H1 (cell line): ENCODE results near the gene HMCN1. TPM values are rescaled to one million over a fixed set of nuclear protein-coding genes. Genes with fewer than 3 reads are reported as not detected.

Experiments
- CTCF ChIA-PET: fragments of 300-600 bp; sonication (Branson Sonifier 250); formaldehyde crosslinking; loops from one replicate; lab custom pipeline; 2021; ENCODE audit not compliant: partially characterized antibody; lab: Charles Lee
- POLR2A ChIA-PET: fragments of 300-600 bp; sonication (Branson Sonifier 250); formaldehyde crosslinking; loops from one replicate; lab custom pipeline; 2021; ENCODE audit warnings: inconsistent platforms; ENCODE audit not compliant: partially characterized antibody; lab: Charles Lee
- DNase-seq, 2 experiments: peaks; one replicate each; pipeline versions ENCODE4 v3.0.0 to v3.0.0-alpha.2; 2010 to 2022; ENCODE audit warnings: low spot score in 2 of 2, low read depth in 1 of 2, mixed read lengths in 1 of 2
- FAIRE-seq: peaks from 2 replicates; lab custom pipeline; 2011; peaks lifted over from hg19 to GRCh38; lab: Jason Lieb, UNC
- H2AFZ ChIP-seq: 2 replicates; pipeline ENCODE4 v1.8.1; 2012; ENCODE audit warnings: low read length, inconsistent platforms
- H2AK5ac ChIP-seq: 2 replicates; pipeline ENCODE4 v1.6.1; 2013; ENCODE audit warnings: low read depth, low read length
- H2BK120ac ChIP-seq: replicated peaks from 2 replicates; pipeline ENCODE3; 2013; ENCODE audit warnings: low read depth, low read length, inconsistent platforms
- H2BK12ac ChIP-seq: 2 replicates; pipeline ENCODE4 v1.6.1; 2013; ENCODE audit warnings: low read depth, low read length
- H2BK15ac ChIP-seq: 2 replicates; pipeline ENCODE4 v1.6.1; 2013; ENCODE audit warnings: low read length
- H2BK20ac ChIP-seq: 2 replicates; pipeline ENCODE4 v1.6.1; 2013; ENCODE audit warnings: low read length
- H2BK5ac ChIP-seq: 2 replicates; pipeline ENCODE4 v1.6.1; 2013; ENCODE audit warnings: low read depth, low read length
- H3K14ac ChIP-seq: 2 replicates; pipeline ENCODE4 v1.6.1; 2013; ENCODE audit warnings: inconsistent platforms; ENCODE audit not compliant: insufficient read length
- H3K18ac ChIP-seq: 2 replicates; pipeline ENCODE4 v1.6.1; 2013; ENCODE audit warnings: low read length; ENCODE audit errors: extremely low read depth
- H3K23ac ChIP-seq: 2 replicates; pipeline ENCODE4 v1.6.1; 2013; ENCODE audit warnings: inconsistent platforms; ENCODE audit not compliant: insufficient read length
- H3K23me2 ChIP-seq: 2 replicates; pipeline ENCODE4 v1.6.1; 2013; ENCODE audit warnings: low read depth, low read length
- H3K27ac ChIP-seq: 2 replicates; pipeline ENCODE4 v1.6.1; 2011; ENCODE audit warnings: low read depth, low read length, inconsistent platforms
- H3K27me3 ChIP-seq, 4 experiments: replicated peaks in 1 of 4; 1 replicate in 1 of 4; 2 replicates in 3 of 4; pipeline versions ENCODE4 v1.6.1 to v1.8.1; 2011 to 2013; ENCODE audit warnings: low read length in 3 of 4, mild to moderate bottlenecking in 3 of 4, inconsistent platforms in 2 of 4, mixed read lengths in 2 of 4, moderate library complexity in 1 of 4; ENCODE audit not compliant: control insufficient read depth in 3 of 4, insufficient read depth in 3 of 4; ENCODE audit errors: extremely low read depth in 1 of 4
- H3K36me3 ChIP-seq, 4 experiments: 2 replicates each; pipeline versions ENCODE4 v1.6.1 to v1.8.1; 2011 to 2013; ENCODE audit warnings: mild to moderate bottlenecking in 4 of 4, low read length in 3 of 4, moderate library complexity in 2 of 4, control low read depth in 1 of 4, inconsistent platforms in 1 of 4; ENCODE audit not compliant: insufficient read depth in 4 of 4, control insufficient read depth in 2 of 4
- H3K4ac ChIP-seq: replicated peaks from 2 replicates; pipeline ENCODE3; 2013; ENCODE audit warnings: low read length, low read depth, mixed read lengths, inconsistent platforms; ENCODE audit not compliant: insufficient read length
- H3K4me1 ChIP-seq, 4 experiments: replicated peaks in 1 of 4; 1 replicate in 1 of 4; 2 replicates in 3 of 4; pipeline versions ENCODE4 v1.6.1 to v1.8.1; 2011 to 2013; ENCODE audit warnings: low read length in 3 of 4, inconsistent platforms in 2 of 4, mixed read lengths in 1 of 4; ENCODE audit not compliant: insufficient read depth in 4 of 4, control insufficient read depth in 3 of 4
- H3K4me2 ChIP-seq, 2 experiments: 2 replicates each; pipeline versions ENCODE4 v1.6.1 to v1.8.1; 2011 to 2013; ENCODE audit warnings: low read depth in 2 of 2, low read length in 2 of 2, control low read depth in 1 of 2, inconsistent platforms in 1 of 2, mild to moderate bottlenecking in 1 of 2; ENCODE audit not compliant: insufficient read depth in 1 of 2
- H3K4me3 ChIP-seq, 4 experiments: fragments of 200-600, 300-600 bp in 1 of 4; sonication (generic), shearing (Covaris generic), sonication (Bioruptor Twin) in 1 of 4; 2 replicates each; pipeline versions ENCODE4 v1.5.1 to v1.8.1; 2011 to 2016; ENCODE audit warnings: low read length in 4 of 4, low read depth in 3 of 4, control low read depth in 2 of 4, inconsistent platforms in 2 of 4, mild to moderate bottlenecking in 2 of 4, mixed read lengths in 1 of 4, moderate library complexity in 1 of 4; ENCODE audit not compliant: insufficient read depth in 2 of 4; ENCODE audit errors: extremely low read depth in 1 of 4
- H3K56ac ChIP-seq: replicated peaks from 2 replicates; pipeline ENCODE3; 2013; ENCODE audit warnings: low read depth, mild to moderate bottlenecking, mixed read lengths, low read length, inconsistent platforms; ENCODE audit not compliant: insufficient read length
- H3K79me1 ChIP-seq: 2 replicates; pipeline ENCODE4 v1.6.1; 2013; ENCODE audit warnings: low read depth, low read length, control low read depth
- H3K79me2 ChIP-seq, 2 experiments: 2 replicates each; pipeline versions ENCODE4 v1.6.1 to v1.8.1; 2012 to 2013; ENCODE audit warnings: low read length in 2 of 2, mild to moderate bottlenecking in 2 of 2, inconsistent platforms in 1 of 2; ENCODE audit not compliant: insufficient read depth in 2 of 2, control insufficient read depth in 1 of 2
- H3K9ac ChIP-seq, 4 experiments: replicated peaks in 1 of 4; 1 replicate in 1 of 4; 2 replicates in 3 of 4; pipeline versions ENCODE4 v1.6.1 to v1.8.1; 2011 to 2013; ENCODE audit warnings: low read depth in 3 of 4, low read length in 3 of 4, control low read depth in 2 of 4, mild to moderate bottlenecking in 2 of 4, moderate library complexity in 2 of 4, inconsistent platforms in 1 of 4; ENCODE audit errors: extremely low read depth in 1 of 4
- H3K9me3 ChIP-seq, 2 experiments: 2 replicates each; pipeline versions ENCODE4 v1.6.1 to v1.8.1; 2012 to 2013; ENCODE audit warnings: mild to moderate bottlenecking in 2 of 2, moderate library complexity in 2 of 2, control low read depth in 1 of 2, inconsistent platforms in 1 of 2, low read depth in 1 of 2, low read length in 1 of 2, mixed read lengths in 1 of 2; ENCODE audit not compliant: insufficient read depth in 2 of 2
- H4K20me1 ChIP-seq, 2 experiments: replicated peaks in 1 of 2; 2 replicates each; pipeline versions ENCODE3 to v1.8.1; 2011 to 2013; ENCODE audit warnings: inconsistent platforms in 2 of 2, low read length in 2 of 2, mild to moderate bottlenecking in 1 of 2; ENCODE audit not compliant: insufficient read depth in 2 of 2, control insufficient read depth in 1 of 2
- H4K5ac ChIP-seq: 2 replicates; pipeline ENCODE4 v1.6.1; 2013; ENCODE audit warnings: low read length, low read depth, mixed read lengths, inconsistent platforms; ENCODE audit not compliant: insufficient read length
- H4K8ac ChIP-seq: 2 replicates; pipeline ENCODE4 v1.8.0; 2013; ENCODE audit warnings: mild to moderate bottlenecking, moderate library complexity, low read length, inconsistent platforms; ENCODE audit not compliant: insufficient read depth; ENCODE audit errors: extremely low read depth
- H4K91ac ChIP-seq: replicated peaks from 2 replicates; pipeline ENCODE3; 2013; ENCODE audit warnings: low read length, mixed read lengths, inconsistent platforms; ENCODE audit not compliant: insufficient read length
- BACH1 ChIP-seq: IDR thresholded peaks from 2 replicates; pipeline ENCODE4 v1.6.1; 2012; ENCODE audit warnings: low read length, improper control_type of control experiment
- CBX8 ChIP-seq: fragments of 300-800, 300-1000 bp; sonication (generic); IDR thresholded peaks from 2 replicates; pipeline ENCODE4 v1.7.1; 2016; ENCODE audit warnings: low read depth, low read length, borderline replicate concordance
- CHD2 ChIP-seq: IDR thresholded peaks from 2 replicates; pipeline ENCODE4 v1.6.1; 2012; ENCODE audit warnings: low read length, improper control_type of control experiment
- FOSL1 ChIP-seq: IDR thresholded peaks from 2 replicates; pipeline ENCODE4 v1.6.1; 2011; ENCODE audit warnings: mild to moderate bottlenecking, low read depth, low read length, moderate library complexity; ENCODE audit not compliant: insufficient read depth
- GTF2F1 ChIP-seq: IDR thresholded peaks from 2 replicates; pipeline ENCODE4 v1.6.1; 2012; ENCODE audit warnings: low read depth, low read length, improper control_type of control experiment, borderline replicate concordance
- POLR2A ChIP-seq, 2 experiments: IDR thresholded peaks; 1 replicate in 1 of 2; 2 replicates in 1 of 2; pipeline ENCODE4 v1.6.1; 2011; ENCODE audit warnings: low read depth in 2 of 2, low read length in 2 of 2, mild to moderate bottlenecking in 2 of 2; ENCODE audit errors: control extremely low read depth in 1 of 2
- POLR2AphosphoS5 ChIP-seq: IDR thresholded peaks from 2 replicates; pipeline ENCODE4 v1.6.1; 2011; ENCODE audit warnings: low read depth, low read length
- RXRA ChIP-seq: IDR thresholded peaks from 2 replicates; pipeline ENCODE4 v1.6.1; 2011; ENCODE audit warnings: low read depth, mild to moderate bottlenecking, low read length, moderate library complexity; ENCODE audit not compliant: insufficient read depth
- SIRT6 ChIP-seq: IDR thresholded peaks from one replicate; pipeline ENCODE4 v1.7.1; 2012; ENCODE audit warnings: low read length, inconsistent platforms
- SP2 ChIP-seq: IDR thresholded peaks from 2 replicates; pipeline ENCODE4 v1.6.1; 2012; ENCODE audit warnings: mild to moderate bottlenecking, low read length, inconsistent platforms
- SRF ChIP-seq: IDR thresholded peaks from 2 replicates; pipeline ENCODE4 v1.6.1; 2011; ENCODE audit warnings: mild to moderate bottlenecking, low read depth, low read length, moderate library complexity
- SUZ12 ChIP-seq: fragments of 200-600 bp; sonication (generic); IDR thresholded peaks from 2 replicates; pipeline ENCODE4 v1.6.1; 2012; ENCODE audit warnings: mild to moderate bottlenecking, inconsistent platforms, low read length, moderate library complexity, mixed read lengths
- TAF1 ChIP-seq: IDR thresholded peaks from 2 replicates; pipeline ENCODE4 v1.6.1; 2011; ENCODE audit warnings: mild to moderate bottlenecking, low read depth, low read length
- TEAD4 ChIP-seq: IDR thresholded peaks from 2 replicates; pipeline ENCODE4 v1.6.1; 2012; ENCODE audit warnings: low read depth, low read length, inconsistent platforms, mixed read lengths
- WGBS, 2 experiments: shearing (Covaris generic) in 1 of 2; methylation state at CpG; one replicate each; pipeline versions ENCODE4 v1.1.6 to v1.1.7; 2013 to 2015; ENCODE audit warnings: low lambda C conversion rate in 2 of 2, mixed read lengths in 2 of 2, inconsistent platforms in 1 of 2, low coverage in 1 of 2, missing lambda C conversion rate in 1 of 2; ENCODE audit not compliant: insufficient replicate concordance in 2 of 2, insufficient coverage in 1 of 2, insufficient read length in 1 of 2; ENCODE audit errors: extremely low coverage in 1 of 2, missing lambda C conversion rate in 1 of 2; 5-methylcytosine and 5-hydroxymethylcytosine counted together
- polyA plus RNA-seq, 7 experiments: library from polyadenylated mRNA; depleted of rRNA in 3 of 7; stranded (reverse) in 5 of 7; unstranded in 2 of 7; fragments of >200 nt in 5 of 7; fragments of 200-250 nt in 2 of 7; gene quantifications; 1 replicate in 5 of 7; 2 replicates in 1 of 7; 4 replicates in 1 of 7; pipeline versions ENCODE4 v1.2.1 to v1.2.3, GENCODE V29; 2011 to 2013; ENCODE audit warnings: missing spikeins in 2 of 7, mixed read lengths in 2 of 7
- total RNA-seq: library from RNA; stranded (reverse); fragmentation: NEBNext Ultra II Directional; extraction: Animal tissue kit (Norgen Biotek cat#: 25700); gene quantifications from 2 replicates; pipeline ENCODE4 v1.2.1, GENCODE V29; 2021

Gene HMCN1
- total and polyA plus RNA-seq, 2 of the 8 experiments (the other 6 are each of a cell fraction or from before 2014, with no cell fraction given) = 13.8 to 14.6 TPM

GRCh38 chr1:186054003-186054402 lies 319.8 kb downstream of the HMCN1 start:
- no peak overlapping the region for H4K91ac ChIP-seq
- no peak overlapping the region for H2AK5ac ChIP-seq
- no peak overlapping the region for H3K4me3 ChIP-seq
- no peak overlapping the region for H4K5ac ChIP-seq
- no peak overlapping the region for H3K27ac ChIP-seq
- no peak overlapping the region for H2BK15ac ChIP-seq
- H3K9ac ChIP-seq = no peak overlapping the region
- no peak overlapping the region for H3K14ac ChIP-seq
- CTCF ChIA-PET = interaction anchor here (0.8 kb wide), 1 partner anchor 254 kb away, joined by 4 read pairs; no protein-coding TSS in a partner anchor
- H3K4me1 ChIP-seq = no peaks in the 10 kb centered on the region
- DNase-seq = no peak
- no peak overlapping the region for H2AFZ ChIP-seq
- no peaks in the 10 kb centered on the region for H3K79me1 ChIP-seq
- no peaks in the 10 kb centered on the region for H4K20me1 ChIP-seq
- H2BK12ac ChIP-seq = no peak overlapping the region
- H3K4ac ChIP-seq = no peak overlapping the region
- 89% methylated on average over 2 of the region's 2 CpGs; no CpG with 5 or more reads in 1 of the 2 experiments for WGBS, 2 experiments
- POLR2A ChIA-PET = no interaction called here
- H3K4me2 ChIP-seq = no peak overlapping the region
- H2BK120ac ChIP-seq = no peak overlapping the region
- no peaks in the 10 kb centered on the region for H3K27me3 ChIP-seq
- no peak overlapping the region for H3K23ac ChIP-seq
- FAIRE-seq = no peak
- no peaks in the 10 kb centered on the region for H3K23me2 ChIP-seq
- H3K79me2 ChIP-seq = no peaks in the 10 kb centered on the region
- H3K36me3 ChIP-seq = no peaks in the 10 kb centered on the region
- H2BK20ac ChIP-seq = no peak overlapping the region
- no peak overlapping the region for H3K56ac ChIP-seq
- H3K9me3 ChIP-seq = no peaks in the 10 kb centered on the region
- no peak overlapping the region for H2BK5ac ChIP-seq
- H4K8ac ChIP-seq = no peak overlapping the region
- no peak overlapping the region for H3K18ac ChIP-seq
- no peak for TF ChIP-seq CBX8
- TF ChIP-seq SRF = no peak
- no peak for TF ChIP-seq FOSL1
- no peak for TF ChIP-seq TAF1
- TF ChIP-seq RXRA = no peak
- TF ChIP-seq BACH1 = no peak
- TF ChIP-seq GTF2F1 = no peak
- TF ChIP-seq SUZ12 = no peak
- no peak for TF ChIP-seq POLR2A (IDR thresholded peaks at IDR 0.05; ENCODE audit: control extremely low read depth in 1 of 2, low read depth in 2 of 2, low read length in 2 of 2)
- no peak for TF ChIP-seq SIRT6
- no peak for TF ChIP-seq CHD2
- no peak for TF ChIP-seq TEAD4
- no peak for TF ChIP-seq SP2
- no peak for TF ChIP-seq POLR2AphosphoS5
